NCI-H2081 (cell line): Measurements from ENCODE around the gene EVPLL.
"Not testable (repeated sequence)": the region's sequence is repeated elsewhere in the genome, so short reads cannot be mapped to it uniquely, and the experiment has no call there.

Experiments used
- DNase-seq, 2 experiments: peaks; one replicate each; lab custom pipeline; 2025; lab: John Stamatoyannopoulos, UW

The EVPLL gene

GRCh38 chr17:18379246-18380146 is 1.9 kb downstream of the EVPLL start:
- DNase-seq = no peak

GRCh38 chr17:18380471-18381157 is 3.0 kb downstream of the EVPLL start:
- no peak for DNase-seq

- DNase-seq = no peak
Measured at GRCh38 chr17:18381158-18381952, 3.8 kb downstream of the EVPLL start.

GRCh38 chr17:18381953-18382245 is 4.3 kb downstream of the EVPLL start:
- DNase-seq = no peak

DNA sequence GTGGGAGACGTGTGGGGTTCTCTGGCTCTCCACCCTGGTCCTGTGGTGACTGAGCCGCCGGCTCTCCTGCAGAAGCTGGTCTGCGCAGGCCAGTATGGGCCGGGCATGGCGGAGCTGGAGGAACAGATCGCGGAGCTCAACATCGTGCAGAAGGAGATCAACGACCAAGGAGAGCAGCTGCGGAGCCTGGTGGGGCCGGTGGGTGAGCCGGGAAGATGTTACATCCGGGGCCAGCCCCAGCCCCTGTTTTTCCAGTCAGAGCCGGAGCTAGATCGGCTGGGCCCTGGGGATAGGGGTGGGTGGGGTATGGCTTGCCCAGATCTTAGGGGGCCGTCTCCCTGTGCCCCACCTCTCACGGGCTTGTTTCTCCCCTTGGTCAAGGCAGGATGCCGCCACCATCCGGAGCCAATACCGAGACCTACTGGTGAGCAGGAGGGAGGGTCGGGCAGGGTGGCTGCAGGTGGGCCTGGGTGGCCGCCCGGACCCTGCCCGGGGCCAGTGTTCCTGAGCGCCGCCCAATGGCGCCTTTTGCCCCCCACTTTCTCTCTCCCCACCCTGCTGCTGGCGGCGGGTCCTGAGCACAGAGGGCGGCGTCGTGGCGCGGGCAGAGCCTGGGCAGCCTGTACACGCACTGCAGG is 5.0 kb downstream of the EVPLL start:
- DNase-seq = no peak

- not testable (repeated sequence) for DNase-seq
Measured at GRCh38 chr17:18383079-18383481, 5.5 kb downstream of the EVPLL start.

GRCh38 chr17:18384271-18384670 is 6.7 kb downstream of the EVPLL start:
- not testable (repeated sequence) for DNase-seq

DNA sequence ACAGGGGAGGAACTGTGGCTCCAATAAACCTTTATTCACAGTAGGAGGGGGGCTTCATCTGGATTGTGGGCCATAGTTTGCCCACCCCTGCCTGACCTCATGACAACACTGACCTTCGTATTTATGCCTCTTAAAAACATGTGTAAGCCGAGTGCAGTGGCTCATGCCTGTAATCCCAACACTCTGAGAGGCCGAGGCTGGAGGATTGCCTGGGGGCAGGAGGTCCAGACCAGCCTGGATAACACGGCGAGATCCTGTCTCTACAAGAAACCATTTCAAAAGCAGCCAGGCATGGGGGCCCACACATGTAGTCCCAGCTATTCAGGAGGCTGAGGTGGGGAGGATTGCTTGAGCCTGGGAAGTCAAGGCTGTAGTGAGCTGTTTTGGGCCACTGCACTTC is 10.0 kb downstream of the EVPLL start:
- not testable (repeated sequence) for DNase-seq

GRCh38 chr17:18388266-18388665 is 10.7 kb downstream of the EVPLL start:
- not testable (repeated sequence) for DNase-seq

- DNase-seq = not testable (repeated sequence)
Measured at GRCh38 chr17:18388728-18389127, 11.2 kb downstream of the EVPLL start.

- DNase-seq = not testable (repeated sequence)
Measured at GRCh38 chr17:18401872-18402590, 24.5 kb downstream of the EVPLL start.

DNA sequence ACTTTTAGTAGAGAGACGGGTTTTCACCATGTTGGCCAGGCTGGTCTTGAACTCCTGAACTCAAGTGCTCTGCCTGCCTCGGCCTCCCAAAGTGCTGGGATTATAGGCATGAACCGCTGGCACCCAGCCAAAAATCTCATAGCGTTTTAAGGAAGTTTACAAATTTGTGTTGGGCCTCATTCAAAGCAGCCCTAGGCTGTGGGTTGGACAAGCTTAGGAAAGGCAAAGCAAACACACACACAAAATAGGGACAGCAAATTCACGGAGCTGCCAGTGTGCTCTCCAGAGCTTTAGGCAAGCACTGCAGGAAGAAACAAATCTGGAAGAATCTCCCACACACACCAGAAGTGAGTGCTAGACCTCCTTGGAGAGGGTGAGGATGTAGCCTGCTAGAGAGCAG is 25.6 kb downstream of the EVPLL start:
- DNase-seq = peak in 1 of 2 experiments; percentile 7

- DNase-seq = not testable (repeated sequence)
Measured at GRCh38 chr17:18403604-18404003, 26.0 kb downstream of the EVPLL start.

DNA sequence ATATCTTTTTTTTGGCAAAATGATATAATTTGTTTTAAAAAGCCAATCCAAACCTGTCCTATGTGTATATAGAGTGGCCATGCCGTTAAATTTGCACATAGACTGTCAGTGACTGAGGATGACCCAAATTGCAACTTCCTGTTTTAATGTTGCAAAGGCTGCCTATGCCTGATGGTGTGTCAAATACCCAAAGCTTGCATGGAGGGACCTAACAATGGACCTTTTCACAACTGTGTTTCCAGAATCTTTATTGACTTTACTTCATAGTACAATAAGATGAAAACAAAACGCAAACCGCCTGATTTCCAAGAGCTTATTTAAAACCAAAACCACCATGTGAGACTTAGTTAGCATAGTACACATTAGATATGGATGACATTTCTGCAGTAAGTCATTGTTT is 31.3 kb downstream of the EVPLL start:
- peak in 1 of 2 experiments; percentile 28 for DNase-seq

DNA sequence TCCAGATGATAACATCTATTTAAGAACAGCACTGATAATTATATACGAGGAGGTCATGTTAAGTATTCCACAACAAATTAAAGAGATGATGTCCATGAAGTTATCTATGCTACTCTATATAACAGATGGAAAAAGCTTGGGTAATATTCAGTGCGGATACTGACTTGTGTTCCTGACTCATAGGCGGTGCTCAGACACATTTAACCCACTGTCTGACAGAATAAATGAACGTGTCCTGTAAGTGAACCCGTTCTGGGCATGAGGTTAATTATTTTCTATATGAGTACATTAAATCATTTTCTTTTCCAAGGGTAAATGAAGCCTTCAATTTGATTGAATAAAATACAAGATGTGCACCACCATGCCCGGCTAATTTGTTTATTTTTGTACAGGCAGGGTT is 31.7 kb downstream of the EVPLL start:
- DNase-seq = peak in 1 of 2 experiments; percentile 70

GRCh38 chr17:18410736-18411135 is 33.2 kb downstream of the EVPLL start:
- DNase-seq = not testable (repeated sequence)

DNA sequence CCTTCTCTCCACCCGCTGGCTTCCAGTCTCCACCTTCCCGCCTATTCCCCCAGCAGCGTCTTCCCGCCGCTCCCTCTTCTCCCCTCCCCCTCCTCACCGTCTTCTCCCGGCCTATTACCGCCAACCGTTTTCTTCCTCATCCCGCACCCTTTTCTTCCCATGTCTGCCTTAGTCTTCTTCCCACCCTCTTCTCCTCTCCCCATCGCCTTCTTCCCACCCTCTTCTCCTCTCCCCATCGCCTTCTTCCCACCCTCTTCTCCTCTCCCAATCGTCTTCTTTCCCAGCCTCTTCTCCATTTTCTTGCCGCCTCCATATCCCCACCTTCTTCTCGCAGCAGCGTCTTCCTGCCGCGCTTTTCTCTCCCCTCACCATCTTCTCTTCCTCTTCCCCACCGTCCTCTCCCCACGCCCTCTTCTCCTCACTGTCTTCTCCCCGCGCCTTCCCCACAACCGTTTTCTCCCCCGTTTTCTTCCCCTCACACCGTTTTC is 33.8 kb downstream of the EVPLL start:
- DNase-seq = not testable (repeated sequence)

DNA sequence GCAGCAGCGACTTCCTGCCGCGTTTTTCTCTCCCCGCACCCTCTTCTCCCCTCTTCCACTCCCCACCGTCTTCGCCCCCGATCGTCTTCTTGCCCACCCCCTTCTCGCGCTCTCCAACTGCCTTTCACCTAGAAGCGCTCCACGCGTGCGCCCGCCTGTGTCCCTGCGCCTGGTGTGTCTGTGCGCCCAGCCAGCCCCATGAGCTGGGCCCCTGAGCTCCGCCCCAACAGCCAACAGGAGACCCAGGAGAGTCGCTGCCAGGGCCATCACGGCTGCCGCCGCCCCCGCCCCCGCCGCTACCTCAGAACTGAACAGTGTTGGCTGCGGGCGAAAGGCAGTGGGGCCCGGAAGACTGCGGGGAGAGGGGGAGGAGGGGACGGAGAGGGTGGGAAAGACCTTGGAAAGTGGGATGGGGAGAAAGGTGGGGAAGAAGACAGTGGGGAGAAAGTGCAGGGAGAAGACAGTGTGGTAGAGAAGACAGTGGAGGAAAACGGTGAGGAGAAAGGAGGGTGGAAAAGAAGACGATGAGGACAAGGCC is 34.5 kb downstream of the EVPLL start:
- not testable (repeated sequence) for DNase-seq

- not testable (repeated sequence) for DNase-seq
Measured at GRCh38 chr17:18421521-18421920, 43.9 kb downstream of the EVPLL start.

- not testable (repeated sequence) for DNase-seq
Measured at GRCh38 chr17:18422464-18422863, 44.9 kb downstream of the EVPLL start.

DNA sequence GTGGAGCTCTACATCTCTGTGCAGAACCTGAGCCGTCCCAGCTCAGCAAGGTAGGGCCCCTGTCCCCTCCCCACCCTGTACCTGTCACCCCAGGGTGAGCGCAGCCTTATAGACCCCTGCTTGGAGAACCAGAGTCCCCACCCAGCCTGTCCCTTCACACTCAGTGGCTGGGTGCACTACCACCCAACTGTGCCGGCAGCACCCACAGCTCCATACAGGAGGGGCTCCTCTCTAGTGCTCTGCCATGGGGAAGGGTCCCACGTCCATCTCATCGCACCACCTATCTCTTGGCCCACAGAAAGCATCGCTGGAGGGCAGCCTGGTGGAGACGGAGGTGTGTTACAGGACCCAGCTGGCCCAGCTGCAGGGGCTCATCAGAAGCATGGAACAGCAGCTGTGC is 45.4 kb downstream of the EVPLL start:
- DNase-seq = not testable (repeated sequence)
